ENCODE data around the gene TBC1D3C.
"Not testable (repeated sequence)": the region's sequence is repeated elsewhere in the genome, so short reads cannot be mapped to it uniquely, and the experiment has no call there.

The TBC1D3C gene

DNA sequence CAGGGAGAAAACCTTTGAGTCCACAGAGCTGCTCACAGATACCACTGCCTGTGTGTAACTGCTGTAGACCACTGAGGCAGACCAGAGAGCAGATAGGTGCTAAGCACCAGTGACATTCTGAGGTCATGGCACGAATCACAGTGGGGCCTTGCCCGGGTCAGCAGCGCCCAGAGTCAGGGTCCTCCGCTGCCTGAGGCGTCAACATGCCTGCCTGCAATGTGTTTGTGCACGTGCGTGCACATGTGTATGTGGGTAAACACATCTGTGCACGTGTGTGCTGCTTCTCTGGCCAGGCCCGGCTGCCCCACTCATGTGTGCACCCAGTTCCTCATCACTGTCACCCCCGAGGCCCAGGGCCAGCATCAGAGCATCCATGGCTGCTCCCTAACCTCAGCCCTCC, at the start of gene TBC1D3C:
Gene TBC1D3C (minus strand): TSS at position 101 of the 400 bp plus-strand sequence. CDS start 1,568 bp downstream, outside the sequence.
- not testable (repeated sequence) for DNase-seq

DNA sequence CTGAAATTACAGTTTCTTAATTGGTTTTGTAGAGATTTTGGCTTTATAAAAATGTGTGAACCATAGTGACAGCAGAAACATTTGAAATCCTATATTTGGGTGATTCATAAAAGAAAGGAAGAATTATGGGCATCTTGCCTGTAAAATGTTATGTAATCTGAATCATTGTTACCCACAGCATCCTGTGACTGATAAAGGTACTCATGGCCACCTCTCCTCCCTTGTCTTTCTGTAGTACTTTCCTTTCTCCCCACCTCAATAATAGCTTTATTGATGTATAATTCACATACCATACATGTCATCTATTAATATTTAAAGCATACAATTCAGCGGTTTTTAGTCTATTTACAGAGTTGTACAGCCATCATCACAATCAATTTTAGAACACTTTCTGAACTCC, 30.8 kb upstream of the TBC1D3C start:
- not testable (repeated sequence) for DNase-seq

DNA sequence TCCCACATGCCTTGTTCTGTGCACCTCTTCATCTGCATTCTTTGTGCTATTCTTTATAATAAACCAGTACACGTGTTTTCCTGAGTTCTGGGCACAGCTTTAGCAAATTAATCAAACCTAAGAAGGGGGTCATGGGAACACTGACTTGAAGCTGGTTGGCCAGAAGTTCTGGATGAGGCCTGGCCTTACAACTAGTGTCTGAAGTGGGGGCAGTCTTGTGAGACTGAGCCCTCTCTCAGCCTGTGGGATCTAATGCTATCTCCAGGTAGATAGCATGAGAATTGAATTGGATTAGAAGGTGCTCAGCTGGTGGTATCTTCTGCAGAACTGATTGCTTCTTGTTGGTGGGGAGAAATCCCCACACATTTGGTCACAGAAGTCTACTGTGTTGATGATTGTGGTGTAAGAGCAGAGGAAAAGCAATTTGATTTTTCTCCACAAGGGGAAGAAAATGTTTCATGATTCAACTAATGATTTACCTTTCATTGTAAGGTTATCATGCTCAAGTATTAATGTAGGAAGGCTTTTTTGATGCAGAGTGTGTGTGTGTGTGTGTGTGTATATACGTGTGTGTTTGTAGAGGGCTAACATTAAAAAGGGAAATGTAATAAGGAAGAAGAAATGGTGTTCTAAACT, 25.7 kb upstream of the TBC1D3C start:
- DNase-seq = not testable (repeated sequence)

DNA sequence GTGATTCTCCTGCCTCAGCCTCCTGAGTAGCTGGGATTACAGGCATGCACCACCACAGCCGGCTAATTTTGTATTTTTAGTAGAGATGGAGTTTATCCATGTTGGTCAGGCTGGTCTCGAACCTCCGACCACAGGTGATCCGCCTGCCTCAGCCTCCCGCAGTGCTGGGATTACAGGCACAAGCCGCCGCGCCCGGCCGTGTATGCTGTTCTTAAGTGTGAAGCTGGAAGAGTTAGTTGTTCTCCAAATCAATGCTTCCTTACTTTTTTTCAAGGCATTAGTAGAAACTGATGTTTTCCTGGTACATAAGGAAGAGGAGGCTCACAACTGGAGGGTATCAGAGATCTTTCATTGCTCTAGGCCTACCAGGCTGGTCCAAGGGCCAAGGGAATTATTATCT, 19.7 kb upstream of the TBC1D3C start:
- not testable (repeated sequence) for DNase-seq

DNA sequence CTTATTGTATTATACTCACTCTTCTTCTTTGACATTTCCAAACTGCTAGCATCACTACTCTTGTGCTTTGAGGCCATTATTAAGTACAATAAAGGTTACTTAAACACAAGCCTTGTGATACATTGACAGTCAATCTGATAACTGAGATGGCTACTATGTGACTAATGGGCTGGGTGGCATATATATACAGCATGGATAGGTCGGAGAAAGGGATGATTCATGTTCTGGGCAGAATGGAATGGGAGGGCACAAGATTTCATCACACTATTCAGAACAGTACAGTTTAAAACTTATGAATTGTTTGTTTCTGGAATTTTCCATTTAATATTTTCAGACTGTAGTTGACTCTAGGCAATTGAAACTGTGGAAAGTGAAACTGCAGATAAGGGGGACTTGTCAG, 18.9 kb upstream of the TBC1D3C start:
- not testable (repeated sequence) for DNase-seq

Measured in NCI-H1417 treated with DMSO at 0.1 percent for 48 hours (cell line).